ENCODE data around the gene PRPF31.
"Not testable (repeated sequence)": the region's sequence is repeated elsewhere in the genome, so short reads cannot be mapped to it uniquely, and the experiment has no call there.

The PRPF31 gene

GRCh38 chr19:54115109-54116063 lies at the start of gene PRPF31, which contains the start of gene TFPT:
Gene PRPF31, plus strand, starts transcription at chr19:54115754. Its CDS starts 2,525 bp downstream, at chr19:54118279.
Gene TFPT, minus strand, starts transcription at chr19:54115657. Its CDS starts 388 bp downstream, at chr19:54115269.
- DNase-seq: peak; percentile 90

- no peak for DNase-seq
These were observed 46.1 kb upstream of the PRPF31 start for GRCh38 chr19:54069470-54069869.

- no peak for DNase-seq
These were observed 41.7 kb upstream of the PRPF31 start for GRCh38 chr19:54073829-54074228.

GRCh38 chr19:54074851-54075250 lies 40.7 kb upstream of the PRPF31 start:
- DNase-seq: no peak

GRCh38 chr19:54077334-54077733 lies 38.2 kb upstream of the PRPF31 start:
- DNase-seq: peak; percentile 27

GRCh38 chr19:54081032-54081431 lies 34.5 kb upstream of the PRPF31 start, which contains the start of gene TARM1:
Gene TARM1, minus strand, starts transcription at chr19:54081365. Its CDS starts 25 bp downstream, at chr19:54081340.
- no peak for DNase-seq

- DNase-seq: no peak
These were observed 31.1 kb upstream of the PRPF31 start for GRCh38 chr19:54084410-54084809.

GRCh38 chr19:54094426-54095000 lies 21.0 kb upstream of the PRPF31 start:
- DNase-seq: no peak

GRCh38 chr19:54095136-54095858 lies 20.3 kb upstream of the PRPF31 start:
- DNase-seq: no peak

GRCh38 chr19:54095859-54096616 lies 19.5 kb upstream of the PRPF31 start:
- not testable (repeated sequence) for DNase-seq

- peak; percentile 35 for DNase-seq
These were observed 18.9 kb upstream of the PRPF31 start for GRCh38 chr19:54096617-54097106.

GRCh38 chr19:54099190-54099902 lies 16.2 kb upstream of the PRPF31 start:
- DNase-seq: no peak

GRCh38 chr19:54099903-54100255 lies 15.7 kb upstream of the PRPF31 start:
- not testable (repeated sequence) for DNase-seq

- peak; percentile 80 for DNase-seq
These were observed 15.0 kb upstream of the PRPF31 start, which contains the start of gene OSCAR for GRCh38 chr19:54100561-54100960. Gene OSCAR, minus strand, starts transcription at chr19:54100803. Its CDS starts 11 bp downstream, at chr19:54100792.

GRCh38 chr19:54102421-54103169 lies 13.0 kb upstream of the PRPF31 start, which contains the start of gene NDUFA3:
Gene NDUFA3, plus strand, starts transcription at chr19:54102855. Its CDS starts 24 bp downstream, at chr19:54102879.
- DNase-seq: peak; percentile 93

GRCh38 chr19:54104998-54105715 lies 10.4 kb upstream of the PRPF31 start:
- DNase-seq: no peak

GRCh38 chr19:54105796-54106195 lies 9.8 kb upstream of the PRPF31 start:
- DNase-seq: no peak

- DNase-seq: no peak
These were observed 8.8 kb upstream of the PRPF31 start for GRCh38 chr19:54106716-54107115.

GRCh38 chr19:54107876-54108490 lies 7.6 kb upstream of the PRPF31 start:
- DNase-seq: no peak

All from GF-D8 (cell line).